GM12892 (cell line): Measurements from ENCODE around the gene COL6A3.

Experiments used
- DNase-seq: peaks from one replicate; pipeline ENCODE4 v3.0.0; 2011; ENCODE audit not compliant: insufficient read length
- FAIRE-seq: peaks from 2 replicates; lab custom pipeline; 2011; peaks lifted over from hg19 to GRCh38; lab: Jason Lieb, UNC
- POLR2A ChIP-seq: IDR thresholded peaks from 2 replicates; pipeline ENCODE4 v1.6.1; 2011; ENCODE audit warnings: low read depth, low read length, control low read depth
- POLR2AphosphoS5 ChIP-seq: IDR thresholded peaks from 2 replicates; pipeline ENCODE4 v1.6.1; 2011; ENCODE audit warnings: low read depth, low read length, control low read depth
- TAF1 ChIP-seq: IDR thresholded peaks from 2 replicates; pipeline ENCODE4 v1.6.1; 2011; ENCODE audit warnings: low read depth, mild to moderate bottlenecking, control low read depth, low read length, borderline replicate concordance

Gene COL6A3

GRCh38 chr2:237327175-237327950 lies 86.6 kb downstream of the COL6A3 start:
- no peak for FAIRE-seq
- DNase-seq, result no peak
- TF ChIP-seq POLR2AphosphoS5 (no peak), TAF1 (no peak), POLR2A (no peak)

DNA sequence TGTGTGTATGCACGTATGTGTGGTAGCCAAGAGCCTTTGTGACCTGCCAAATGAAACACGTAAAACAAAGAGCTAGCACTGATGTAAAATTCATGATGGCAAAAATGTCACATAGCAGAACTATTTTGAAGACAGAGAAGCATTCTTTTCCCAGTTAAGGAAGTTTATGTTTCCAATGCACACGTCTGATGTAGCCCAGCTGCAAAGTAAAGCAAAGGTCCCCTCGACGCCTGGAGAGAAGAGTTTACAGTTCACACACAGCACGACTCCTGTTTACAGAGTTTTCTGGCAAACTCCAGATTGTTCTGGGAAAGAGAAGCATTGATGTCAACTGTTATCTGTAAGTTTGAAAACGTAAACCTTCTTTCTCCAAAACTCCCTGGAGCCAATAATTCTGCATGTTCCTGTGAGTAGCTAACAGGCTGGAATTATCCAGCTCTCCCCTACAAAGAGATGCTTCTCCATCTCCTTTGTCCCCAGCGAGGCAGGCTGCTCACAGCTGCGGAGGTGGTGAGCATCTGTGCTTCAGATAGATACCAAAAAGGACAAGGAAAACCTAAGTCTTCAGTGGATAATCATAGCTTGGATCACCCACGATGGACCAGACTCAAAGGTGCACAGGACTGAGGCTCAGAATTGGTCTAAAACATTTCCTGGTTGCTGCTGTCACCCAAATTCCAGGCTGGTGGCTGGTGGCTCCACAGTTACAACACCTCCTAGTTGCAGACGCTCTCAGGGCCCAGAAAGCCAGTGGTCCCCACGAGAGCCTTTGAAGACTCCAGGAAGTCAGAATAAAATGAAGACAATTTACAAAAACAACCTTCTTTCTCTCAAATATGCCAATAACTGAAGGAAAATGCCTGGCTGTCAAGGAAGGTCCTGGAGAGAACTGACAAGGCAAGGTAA lies 87.4 kb downstream of the COL6A3 start:
- DNase-seq, result no peak
- TF ChIP-seq POLR2A, result no peak
- FAIRE-seq, result no peak

DNA sequence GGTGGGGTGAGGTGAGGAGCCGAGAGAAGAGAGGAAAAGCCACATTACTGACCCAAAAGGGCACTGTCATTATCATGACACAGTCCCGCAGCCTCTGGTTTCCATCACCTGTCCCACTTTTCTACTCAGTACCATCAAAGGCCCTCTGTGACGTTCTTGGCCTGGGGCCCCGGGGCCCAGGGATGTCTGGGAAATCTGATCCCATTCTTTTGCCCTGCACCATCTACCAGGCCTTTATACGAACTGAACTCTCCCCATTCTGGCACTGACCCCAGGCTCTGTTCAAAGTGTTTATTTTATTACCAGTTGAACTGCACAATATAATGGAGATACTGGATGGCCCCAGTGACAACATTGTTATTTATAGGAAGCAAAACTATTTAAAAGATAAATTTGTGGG lies 89.1 kb downstream of the COL6A3 start:
- DNase-seq (no peak), FAIRE-seq (no peak)
- TF ChIP-seq POLR2AphosphoS5 (no peak), TAF1 (no peak), POLR2A (no peak)

GRCh38 chr2:237324405-237324831 lies 89.5 kb downstream of the COL6A3 start:
- FAIRE-seq (no peak), DNase-seq (no peak)
- no peak for TF ChIP-seq TAF1

DNA sequence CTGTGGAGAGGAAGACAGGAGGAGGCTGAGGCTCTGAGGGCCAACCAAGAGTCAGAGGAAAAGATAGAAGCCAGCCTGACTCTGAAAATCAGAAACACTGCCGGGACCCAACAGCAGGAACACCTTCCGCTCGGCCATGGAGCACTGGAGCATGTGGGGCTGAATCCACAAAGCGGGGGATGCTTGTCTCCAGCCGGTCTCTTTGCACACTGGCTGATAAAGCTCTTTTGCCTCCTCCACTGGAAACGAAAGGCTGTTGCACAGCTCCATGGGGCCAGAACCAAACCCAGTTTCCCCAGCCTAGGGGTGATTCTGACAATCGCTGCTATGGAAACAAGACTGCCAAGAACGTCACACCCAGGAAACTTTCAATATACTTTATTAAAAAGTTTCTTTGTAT lies 90.3 kb downstream of the COL6A3 start:
- DNase-seq (no peak), FAIRE-seq (no peak)
- no peak for TF ChIP-seq POLR2A
- no peak for TF ChIP-seq POLR2AphosphoS5
- no peak for TF ChIP-seq TAF1

DNA sequence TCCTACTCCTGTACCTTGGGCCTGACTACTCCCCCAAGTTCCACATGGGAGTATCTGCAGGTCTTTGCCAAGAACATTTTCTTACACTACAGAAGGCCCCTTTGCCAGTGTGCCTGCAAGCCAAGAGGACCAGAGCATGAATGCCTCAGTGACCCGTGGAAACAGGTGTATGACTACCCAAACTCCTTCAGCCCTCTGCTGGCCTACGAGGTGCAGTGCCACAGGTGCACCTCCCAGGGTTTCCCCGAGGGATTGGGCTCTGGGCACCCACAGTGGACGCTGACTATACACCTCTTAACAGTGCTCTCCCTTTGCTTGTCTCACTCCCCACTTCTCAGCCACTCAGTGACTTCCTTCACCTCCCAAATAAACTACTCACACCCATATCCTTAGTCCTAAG lies 91.4 kb downstream of the COL6A3 start:
- TF ChIP-seq POLR2AphosphoS5 (no peak), POLR2A (no peak), TAF1 (no peak)
- DNase-seq, result no peak
- FAIRE-seq, result no peak

DNA sequence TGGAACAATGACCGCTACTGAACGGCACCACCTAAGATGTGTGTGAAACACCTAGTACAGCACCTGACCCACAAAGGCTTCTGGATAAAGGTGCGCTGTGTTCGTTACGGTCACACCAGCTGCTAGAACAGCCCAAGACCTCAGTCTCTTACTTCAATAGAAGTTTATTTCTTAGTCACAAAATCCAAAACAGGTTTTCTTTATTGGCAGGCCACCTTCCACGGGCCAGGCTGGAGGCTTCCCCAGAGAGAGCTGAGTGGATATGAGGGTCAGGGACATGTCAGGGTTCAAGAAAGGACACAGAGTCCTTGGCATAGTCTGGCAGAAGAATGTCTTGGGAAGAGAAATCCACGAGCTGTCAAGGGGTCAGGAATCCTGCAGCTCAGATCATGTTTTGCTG lies 92.2 kb downstream of the COL6A3 start:
- DNase-seq (no peak), FAIRE-seq (no peak)
- TF ChIP-seq POLR2AphosphoS5, result no peak
- TF ChIP-seq TAF1, result no peak

DNA sequence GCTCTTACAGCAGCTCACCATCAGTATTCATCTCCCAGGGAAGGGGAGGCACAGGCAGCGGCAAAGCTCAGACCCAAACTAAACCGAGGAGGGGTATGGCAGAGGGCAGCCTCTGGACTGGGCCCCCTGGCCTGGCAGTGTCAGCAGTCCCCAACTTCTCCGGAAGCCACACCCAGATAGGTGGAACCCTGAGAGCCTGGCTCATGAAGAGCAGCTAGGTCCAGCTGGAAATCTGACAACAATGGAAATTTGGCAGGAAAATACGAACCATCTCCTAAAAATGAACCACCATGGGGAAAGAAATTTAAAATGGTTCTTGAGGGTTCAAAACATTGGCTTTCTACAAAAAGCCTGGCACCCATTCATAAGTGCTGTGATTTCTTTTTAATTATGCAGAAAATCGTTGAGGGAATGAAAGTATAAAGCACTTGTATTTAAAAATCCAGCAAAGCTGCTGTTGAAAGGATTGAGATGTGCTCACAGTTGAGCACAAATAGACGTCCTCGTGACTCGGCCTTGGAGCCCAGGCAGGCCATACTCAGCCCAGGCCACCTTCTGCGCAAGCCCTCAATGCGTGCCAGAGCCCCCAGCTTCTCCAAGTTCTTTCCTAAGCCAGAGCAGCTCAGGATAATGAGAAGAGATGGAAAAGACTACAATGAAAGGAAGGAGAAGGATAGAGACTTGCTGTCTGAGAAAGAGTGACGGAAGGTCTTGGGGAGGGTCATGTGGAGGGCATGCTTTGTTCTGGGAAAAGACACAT lies 93.0 kb downstream of the COL6A3 start:
- FAIRE-seq (no peak), DNase-seq (no peak)
- TF ChIP-seq POLR2AphosphoS5 (no peak), TAF1 (no peak), POLR2A (no peak)

- DNase-seq (no peak), FAIRE-seq (no peak)
- TF ChIP-seq POLR2AphosphoS5 (no peak), POLR2A (no peak), TAF1 (no peak)
Observed at GRCh38 chr2:237319887-237320286, 94.1 kb downstream of the COL6A3 start.

DNA sequence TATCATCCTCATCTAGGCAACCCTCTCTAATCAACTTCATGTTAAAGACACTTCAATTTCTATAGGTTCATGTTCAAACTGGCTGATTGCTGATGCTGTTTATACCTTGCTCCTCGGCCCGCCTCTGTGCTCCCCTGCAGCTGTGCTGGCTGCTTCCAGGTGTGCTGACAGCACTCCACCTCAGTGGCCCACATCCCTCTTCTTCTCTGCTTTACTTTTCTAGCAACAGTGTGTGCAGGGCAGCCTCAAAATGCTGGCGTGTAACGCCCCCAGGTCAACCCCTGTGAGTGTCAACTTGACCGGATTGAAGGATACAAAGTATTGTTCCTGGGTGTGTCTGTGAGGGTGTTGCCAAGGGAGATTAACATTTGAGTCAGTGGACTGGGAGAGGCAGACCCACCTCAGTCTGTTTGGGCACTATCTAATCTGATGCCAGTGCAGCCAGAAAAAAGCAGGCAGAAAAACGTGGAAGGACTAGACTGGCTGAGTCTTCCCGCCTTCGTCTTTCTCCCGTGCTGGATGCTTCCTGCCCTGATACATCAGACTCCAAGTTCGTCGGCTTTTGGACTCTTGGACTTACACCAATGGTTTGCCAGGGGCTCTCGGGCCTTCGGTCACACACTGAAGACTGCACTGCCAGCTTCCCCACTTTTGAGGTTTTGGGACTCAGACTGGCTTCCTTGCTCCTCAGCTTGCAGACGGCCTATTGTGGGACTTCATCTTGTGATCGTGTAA lies 94.7 kb downstream of the COL6A3 start:
- TF ChIP-seq POLR2AphosphoS5 (no peak), TAF1 (no peak), POLR2A (no peak)
- FAIRE-seq (no peak), DNase-seq (no peak)

GRCh38 chr2:237316339-237316738 lies 97.6 kb downstream of the COL6A3 start:
- no peak for TF ChIP-seq POLR2A
- TF ChIP-seq TAF1, result no peak
- TF ChIP-seq POLR2AphosphoS5, result no peak
- no peak for FAIRE-seq
- DNase-seq, result no peak
